Mesenchymal stem cell (in vitro differentiated cells and primary cell): Measurements from ENCODE around the gene ADAT2.

Experiments
- DNase-seq: peaks from one replicate; pipeline ENCODE4 v3.0.0-alpha.2; 2013
- H2AFZ ChIP-seq: one replicate; pipeline ENCODE4 v1.6.1; 2013; ENCODE audit warnings: low read depth, mild to moderate bottlenecking, control low read depth, inconsistent platforms, low read length, moderate library complexity
- H2AK5ac ChIP-seq: 2 replicates; pipeline ENCODE4 v1.6.1; 2013; ENCODE audit warnings: low read length, moderate library complexity, mild to moderate bottlenecking, inconsistent platforms; ENCODE audit not compliant: severe bottlenecking
- H2BK120ac ChIP-seq: one replicate; pipeline ENCODE4 v1.6.1; 2013; ENCODE audit warnings: low read depth, mild to moderate bottlenecking, inconsistent platforms, low read length, moderate library complexity
- H2BK12ac ChIP-seq, 2 experiments: one replicate each; pipeline ENCODE4 v1.6.1; 2013; ENCODE audit warnings: inconsistent platforms in 2 of 2, low read length in 2 of 2, mild to moderate bottlenecking in 2 of 2, moderate library complexity in 2 of 2, control low read depth in 1 of 2
- H2BK15ac ChIP-seq: one replicate; pipeline ENCODE4 v1.6.1; 2013; ENCODE audit warnings: mild to moderate bottlenecking, low read depth, inconsistent platforms; ENCODE audit not compliant: poor library complexity, severe bottlenecking
- H2BK5ac ChIP-seq: 2 replicates; pipeline ENCODE4 v1.6.1; 2013; ENCODE audit warnings: low read depth, mild to moderate bottlenecking, low read length, control low read depth, inconsistent platforms; ENCODE audit not compliant: poor library complexity, severe bottlenecking
- H3K14ac ChIP-seq, 2 experiments: one replicate each; pipeline ENCODE4 v1.6.1; 2013; ENCODE audit warnings: inconsistent platforms in 2 of 2, low read length in 2 of 2, control low read depth in 1 of 2, mild to moderate bottlenecking in 1 of 2, moderate library complexity in 1 of 2
- H3K18ac ChIP-seq, 2 experiments: one replicate each; pipeline ENCODE4 v1.6.1; 2013; ENCODE audit warnings: inconsistent platforms in 2 of 2, low read length in 2 of 2, control low read depth in 1 of 2, low read depth in 1 of 2, mild to moderate bottlenecking in 1 of 2
- H3K23ac ChIP-seq, 2 experiments: one replicate each; pipeline ENCODE4 v1.6.1; 2013; ENCODE audit warnings: inconsistent platforms in 2 of 2, low read length in 2 of 2, mild to moderate bottlenecking in 2 of 2, moderate library complexity in 2 of 2, control low read depth in 1 of 2
- H3K27ac ChIP-seq: 2 replicates; pipeline ENCODE4 v1.5.1; 2013; ENCODE audit warnings: mild to moderate bottlenecking, moderate library complexity, low read length, control low read depth, inconsistent platforms; ENCODE audit not compliant: poor library complexity, severe bottlenecking
- H3K27me3 ChIP-seq, 2 experiments: 2 replicates each; pipeline versions ENCODE4 v1.6.1 to v1.7.0; 2013; ENCODE audit warnings: low read length in 2 of 2, mild to moderate bottlenecking in 2 of 2, moderate library complexity in 2 of 2, control low read depth in 1 of 2, inconsistent platforms in 1 of 2; ENCODE audit not compliant: control insufficient read depth in 1 of 2, insufficient read depth in 1 of 2
- H3K36me3 ChIP-seq, 2 experiments: 2 replicates each; pipeline versions ENCODE4 v1.6.1 to v1.7.0; 2013; ENCODE audit warnings: low read length in 2 of 2, control low read depth in 1 of 2, inconsistent platforms in 1 of 2, low read depth in 1 of 2, mild to moderate bottlenecking in 1 of 2; ENCODE audit not compliant: insufficient read depth in 2 of 2, control insufficient read depth in 1 of 2
- H3K4ac ChIP-seq, 2 experiments: one replicate each; pipeline ENCODE4 v1.6.1; 2013; ENCODE audit warnings: inconsistent platforms in 2 of 2, low read length in 2 of 2, mild to moderate bottlenecking in 2 of 2, moderate library complexity in 2 of 2, control low read depth in 1 of 2, low read depth in 1 of 2
- H3K4me1 ChIP-seq: 2 replicates; pipeline ENCODE4 v1.6.1; 2013; ENCODE audit warnings: low read depth, low read length, control low read depth; ENCODE audit not compliant: control insufficient read depth, insufficient read depth
- H3K4me2 ChIP-seq: 2 replicates; pipeline ENCODE4 v1.6.1; 2013; ENCODE audit warnings: low read length, mild to moderate bottlenecking, inconsistent platforms; ENCODE audit not compliant: poor library complexity, severe bottlenecking
- H3K4me3 ChIP-seq, 2 experiments: 2 replicates each; pipeline versions ENCODE4 v1.5.1 to v1.7.0; 2013; ENCODE audit warnings: low read length in 2 of 2, mild to moderate bottlenecking in 2 of 2, control low read depth in 1 of 2, low read depth in 1 of 2; ENCODE audit not compliant: insufficient read depth in 1 of 2
- H3K79me1 ChIP-seq: replicated peaks from 2 replicates; pipeline ENCODE4 v1.6.1; 2013; ENCODE audit warnings: mild to moderate bottlenecking, control low read depth, low read length, inconsistent platforms; ENCODE audit not compliant: poor library complexity, severe bottlenecking
- H3K9ac ChIP-seq: 2 replicates; pipeline ENCODE4 v1.7.0; 2013; ENCODE audit warnings: mild to moderate bottlenecking, low read length, moderate library complexity
- H3K9me3 ChIP-seq: 2 replicates; pipeline ENCODE4 v1.7.0; 2013; ENCODE audit warnings: mild to moderate bottlenecking, low read length; ENCODE audit not compliant: control insufficient read depth
- H4K8ac ChIP-seq: one replicate; pipeline ENCODE4 v1.6.1; 2013; ENCODE audit warnings: inconsistent platforms, mild to moderate bottlenecking, low read length, moderate library complexity
- H4K91ac ChIP-seq: one replicate; pipeline ENCODE4 v1.6.1; 2013; ENCODE audit warnings: mild to moderate bottlenecking, low read length, inconsistent platforms
- WGBS: methylation state at CpG from one replicate; pipeline ENCODE4 v1.1.7; 2013; ENCODE audit warnings: mixed read lengths; 5-methylcytosine and 5-hydroxymethylcytosine counted together

Gene ADAT2

DNA sequence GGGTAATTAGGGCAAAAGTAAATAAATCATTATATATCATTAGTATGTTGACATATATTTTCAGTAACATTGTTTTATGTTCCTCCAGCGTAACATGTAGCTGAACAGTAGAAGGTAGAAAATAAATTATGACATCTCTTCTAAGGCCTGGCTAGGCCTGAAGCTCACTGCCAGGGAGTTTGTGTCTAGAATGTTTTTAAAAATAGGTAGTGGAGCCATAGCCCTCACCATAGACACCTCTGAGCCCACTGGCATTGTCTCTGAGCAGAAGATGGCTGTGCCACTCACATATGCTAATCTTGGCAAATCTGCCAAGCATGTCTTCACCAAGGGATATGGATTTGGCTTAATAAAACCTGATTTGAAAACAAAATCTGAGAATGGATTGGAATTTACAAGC, 39.7 kb upstream of the ADAT2 start:
- H3K27ac ChIP-seq, result no peak overlapping the region
- no peaks in the 10 kb centered on the region for H3K4me1 ChIP-seq
- no peaks in the 10 kb centered on the region for H3K27me3 ChIP-seq
- H4K8ac ChIP-seq, result no peak overlapping the region
- H3K4ac ChIP-seq, result no peak overlapping the region
- DNase-seq, result no peak
- no peak overlapping the region for H2AFZ ChIP-seq
- peaks cover 6 to 42% of the 10 kb centered on the region in 2 experiments for H3K36me3 ChIP-seq
- no peaks in the 10 kb centered on the region for H3K9me3 ChIP-seq
- no peak overlapping the region for H3K14ac ChIP-seq
- no peak overlapping the region for H3K18ac ChIP-seq
- H2AK5ac ChIP-seq, result no peak overlapping the region
- no CpG with 5 or more reads among the region's 1 CpG for WGBS
- no peak overlapping the region for H2BK5ac ChIP-seq
- no peak overlapping the region for H3K4me2 ChIP-seq
- no peak overlapping the region for H4K91ac ChIP-seq
- no peak overlapping the region for H2BK15ac ChIP-seq
- H3K79me1 ChIP-seq, result peaks cover 1% of the 10 kb centered on the region
- no peak overlapping the region for H2BK12ac ChIP-seq
- H3K23ac ChIP-seq, result no peak overlapping the region
- H3K9ac ChIP-seq, result no peak overlapping the region
- H3K4me3 ChIP-seq, result no peak overlapping the region
- H2BK120ac ChIP-seq, result no peak overlapping the region

DNA sequence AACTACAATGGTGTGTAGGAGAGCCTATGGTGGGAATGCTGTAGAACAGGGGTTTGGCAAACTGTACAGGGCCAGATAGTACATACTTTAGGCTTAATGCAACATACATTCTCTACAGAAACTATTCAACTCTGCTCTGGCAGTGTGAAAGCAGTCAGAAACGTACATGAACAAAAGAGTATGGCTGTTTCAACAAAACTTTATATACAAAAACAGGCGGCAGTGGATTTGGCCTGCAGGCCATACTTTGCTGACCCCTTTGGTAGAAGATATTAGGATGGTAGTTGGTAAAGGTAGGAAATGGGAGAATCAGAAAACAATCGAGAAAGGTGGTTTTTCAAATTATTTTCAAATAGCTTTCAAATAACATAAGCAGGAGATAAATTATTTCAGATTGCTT, 36.3 kb upstream of the ADAT2 start:
- H2BK5ac ChIP-seq, result no peak overlapping the region
- no peak overlapping the region for H3K4ac ChIP-seq
- H3K9ac ChIP-seq, result no peak overlapping the region
- no peaks in the 10 kb centered on the region for H3K27me3 ChIP-seq
- H3K4me3 ChIP-seq, result no peak overlapping the region
- H3K18ac ChIP-seq, result no peak overlapping the region
- H4K91ac ChIP-seq, result no peak overlapping the region
- no peak overlapping the region for H3K4me2 ChIP-seq
- no peak overlapping the region for H4K8ac ChIP-seq
- H3K9me3 ChIP-seq, result no peaks in the 10 kb centered on the region
- H2BK15ac ChIP-seq, result no peak overlapping the region
- no peak overlapping the region for H2BK120ac ChIP-seq
- no peak overlapping the region for H2AFZ ChIP-seq
- H3K36me3 ChIP-seq, result peaks cover 6 to 31% of the 10 kb centered on the region in 2 experiments
- no peaks in the 10 kb centered on the region for H3K4me1 ChIP-seq
- H3K23ac ChIP-seq, result no peak overlapping the region
- H3K79me1 ChIP-seq, result no peaks in the 10 kb centered on the region
- no peak overlapping the region for H3K14ac ChIP-seq
- no peak overlapping the region for H2AK5ac ChIP-seq
- no peak overlapping the region for H2BK12ac ChIP-seq
- WGBS, result 100% methylated on average over 2 of the region's 3 CpGs
- H3K27ac ChIP-seq, result no peak overlapping the region
- DNase-seq, result no peak

DNA sequence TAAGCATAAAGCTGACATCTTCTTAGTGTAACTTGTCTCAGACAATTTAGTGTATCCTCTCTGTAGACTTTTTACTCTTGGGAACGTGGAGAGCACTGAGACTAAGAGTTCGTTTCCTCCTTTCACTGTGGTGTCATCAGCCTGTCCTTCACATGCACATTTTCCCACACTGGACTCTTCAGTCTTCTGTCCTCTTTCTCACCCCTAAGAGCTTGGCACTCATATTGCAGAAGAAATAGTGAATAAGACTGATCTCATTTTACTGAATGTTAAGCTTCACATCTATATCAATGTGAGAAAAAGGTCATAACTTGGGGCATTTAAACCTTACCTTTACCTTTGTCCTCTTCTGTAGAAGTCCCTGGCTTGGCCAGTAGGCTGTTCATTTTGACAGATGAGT, 35.5 kb upstream of the ADAT2 start:
- Histone ChIP-seq H4K8ac (no peak overlapping the region), H3K23ac (no peak overlapping the region), H2BK5ac (no peak overlapping the region)

DNA sequence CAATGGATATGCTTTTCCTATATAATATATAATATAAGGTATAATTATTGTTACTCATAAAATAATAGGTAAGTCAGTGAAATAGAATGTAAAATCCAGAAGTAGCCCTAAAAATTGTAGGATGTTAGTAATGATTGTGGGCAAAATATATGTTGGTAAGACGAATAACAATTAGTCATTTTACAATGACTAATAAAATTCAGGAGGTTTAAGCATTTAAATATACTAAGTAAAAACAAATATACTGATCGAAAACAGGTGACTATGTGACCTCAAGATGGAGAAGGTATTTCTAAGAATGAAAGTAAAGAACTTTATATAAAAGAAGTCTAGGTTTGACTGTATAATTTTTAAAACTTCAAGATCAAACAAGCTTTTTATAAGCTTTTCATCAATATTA, 32.1 kb upstream of the ADAT2 start:
- WGBS, result no CpG with 5 or more reads among the region's 2 CpGs
- Histone ChIP-seq H3K9me3 (no peaks in the 10 kb centered on the region), H2AK5ac (no peak overlapping the region), H3K4ac (no peak overlapping the region), H3K9ac (no peak overlapping the region), H2AFZ (no peak overlapping the region), H3K4me1 (no peaks in the 10 kb centered on the region), H3K23ac (no peak overlapping the region), H3K14ac (no peak overlapping the region), H3K79me1 (no peaks in the 10 kb centered on the region), H3K4me3 (no peak overlapping the region), H2BK120ac (no peak overlapping the region), H3K36me3 (peaks cover 3 to 47% of the 10 kb centered on the region in 2 experiments), H4K8ac (no peak overlapping the region), H3K27me3 (no peaks in the 10 kb centered on the region), H4K91ac (no peak overlapping the region), H3K27ac (no peak overlapping the region), H3K4me2 (no peak overlapping the region), H2BK15ac (no peak overlapping the region), H3K18ac (no peak overlapping the region), H2BK12ac (no peak overlapping the region), H2BK5ac (no peak overlapping the region)
- no peak for DNase-seq

More for the DNA sequence above, 35.5 kb upstream of the ADAT2 start:
- Histone ChIP-seq H2BK12ac (no peak overlapping the region), H3K27me3 (no peaks in the 10 kb centered on the region), H3K4me1 (no peaks in the 10 kb centered on the region), H3K4me3 (no peak overlapping the region), H2BK15ac (no peak overlapping the region), H3K18ac (no peak overlapping the region), H2AFZ (no peak overlapping the region), H3K36me3 (peaks cover 5 to 28% of the 10 kb centered on the region in 2 experiments), H3K79me1 (no peaks in the 10 kb centered on the region), H3K4ac (no peak overlapping the region), H2AK5ac (no peak overlapping the region), H3K9ac (no peak overlapping the region), H2BK120ac (no peak overlapping the region), H3K4me2 (no peak overlapping the region), H4K91ac (no peak overlapping the region), H3K9me3 (no peaks in the 10 kb centered on the region), H3K14ac (no peak overlapping the region), H3K27ac (no peak overlapping the region)
- 89% methylated on average over 2 of the region's 2 CpGs for WGBS
- DNase-seq, result peak; percentile 19
